Measurements from ENCODE around the gene DLX1. TPM values are rescaled to one million over a fixed set of nuclear protein-coding genes. Genes with fewer than 3 reads are reported as not detected.

DLX1 gene
- 2.7 to 3.5 TPM (median 3.1 TPM) in 5 replicates for total RNA-seq (2022; extraction: Qiagen RNA extraction)

DNA sequence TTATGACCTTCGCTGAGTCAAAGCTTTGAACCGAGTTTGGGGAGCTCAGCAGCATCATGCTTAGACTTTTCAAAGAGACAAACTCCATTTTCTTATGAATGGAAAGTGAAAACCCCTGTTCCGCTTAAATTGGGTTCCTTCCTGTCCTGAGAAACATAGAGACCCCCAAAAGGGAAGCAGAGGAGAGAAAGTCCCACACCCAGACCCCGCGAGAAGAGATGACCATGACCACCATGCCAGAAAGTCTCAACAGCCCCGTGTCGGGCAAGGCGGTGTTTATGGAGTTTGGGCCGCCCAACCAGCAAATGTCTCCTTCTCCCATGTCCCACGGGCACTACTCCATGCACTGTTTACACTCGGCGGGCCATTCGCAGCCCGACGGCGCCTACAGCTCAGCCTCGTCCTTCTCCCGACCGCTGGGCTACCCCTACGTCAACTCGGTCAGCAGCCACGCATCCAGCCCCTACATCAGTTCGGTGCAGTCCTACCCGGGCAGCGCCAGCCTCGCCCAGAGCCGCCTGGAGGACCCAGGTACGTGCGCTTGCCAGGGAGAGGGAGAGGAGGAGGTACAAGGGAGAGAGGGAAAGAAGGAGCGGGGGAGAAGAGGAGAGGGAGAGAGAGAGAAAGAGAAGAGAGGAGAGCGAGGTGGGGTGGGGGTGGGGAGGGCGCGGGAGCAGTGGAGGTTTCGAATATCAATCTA lies at the start of gene DLX1:
DLX1 (plus strand) TSS at position 48 of the 700 bp plus-strand sequence; CDS start at position 219, 171 bp downstream.

DNA sequence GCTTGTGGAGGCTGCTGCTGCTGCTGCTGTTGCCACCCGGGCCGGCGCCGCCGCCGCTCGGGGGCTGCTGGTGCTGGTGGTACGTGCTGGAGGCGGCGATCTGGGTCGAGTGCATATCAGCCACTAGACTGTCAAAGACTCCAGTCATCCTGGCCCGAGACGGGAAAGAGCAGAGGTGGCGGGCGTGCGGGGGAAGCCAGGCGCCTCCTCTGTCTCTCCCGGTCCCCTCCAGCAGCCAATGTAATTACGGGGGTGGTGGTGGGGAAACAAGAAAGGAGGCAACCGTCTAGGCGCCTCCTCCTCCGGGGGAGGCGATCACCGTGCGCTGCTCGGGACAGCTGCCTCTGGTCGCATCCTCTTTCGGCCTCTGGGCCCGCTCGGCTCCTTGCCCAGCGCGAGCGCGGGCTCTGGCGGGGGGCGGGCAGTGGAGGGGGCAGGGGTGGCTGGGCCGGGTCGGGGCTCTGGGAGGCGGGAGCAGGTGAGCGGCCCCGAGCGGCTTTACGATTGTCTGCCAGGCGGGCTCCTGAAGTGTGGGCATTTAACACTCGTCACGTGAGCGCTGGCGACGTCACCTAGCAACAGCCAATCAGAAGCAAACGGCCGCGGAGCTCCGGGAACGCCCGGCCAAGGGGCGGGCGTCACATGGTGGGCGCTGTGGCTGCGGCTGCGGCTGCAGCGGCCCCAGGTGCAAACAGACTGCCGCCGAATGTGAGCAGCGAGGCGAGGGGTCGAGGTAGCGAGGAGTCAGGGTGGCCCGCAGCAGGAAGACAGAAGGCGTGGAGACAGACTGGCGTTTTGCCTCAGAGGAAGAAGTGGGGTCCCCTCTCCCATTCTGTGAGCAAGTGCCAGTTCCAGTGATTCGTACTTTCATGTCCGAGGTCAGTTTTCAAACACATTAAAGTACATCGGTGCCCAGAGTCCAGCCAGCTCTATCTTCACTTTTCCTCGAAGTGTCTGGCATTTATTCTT lies 17.4 kb downstream of the DLX1 start, which contains the start of gene DLX2:
DLX2 (minus strand) TSS at position 510 of the 969 bp plus-strand sequence; CDS start at position 148, 362 bp downstream.

Other genes starting within 250 kb of the DLX1 start
- gene SLC25A12, start 191.3 kb upstream of the DLX1 start, total RNA-seq (2022; extraction: Qiagen RNA extraction) = 13.4 to 15.1 TPM (median 14.5 TPM) in 5 replicates
- 59.8 to 85.5 TPM (median 65.7 TPM) in 5 replicates for gene HAT1, start 163.0 kb upstream of the DLX1 start, total RNA-seq (2022; extraction: Qiagen RNA extraction)
- gene METAP1D, start 85.6 kb upstream of the DLX1 start, total RNA-seq (2022; extraction: Qiagen RNA extraction) = 2.4 to 3.2 TPM (median 2.4 TPM) in 5 replicates
- 0.44 to 1.1 TPM (median 0.49 TPM) in 5 replicates for gene DLX2, start 17.4 kb downstream of the DLX1 start, total RNA-seq (2022; extraction: Qiagen RNA extraction)

Measured in A549 treated with AZD2906 at 1 μM for 4 hours (cell line).